ENCODE data around the gene SSTR4. TPM values are rescaled to one million over a fixed set of nuclear protein-coding genes. Genes with fewer than 3 reads are reported as not detected.

The SSTR4 gene
- total RNA-seq, 1 experiment from 2014 or later, result not detected

DNA sequence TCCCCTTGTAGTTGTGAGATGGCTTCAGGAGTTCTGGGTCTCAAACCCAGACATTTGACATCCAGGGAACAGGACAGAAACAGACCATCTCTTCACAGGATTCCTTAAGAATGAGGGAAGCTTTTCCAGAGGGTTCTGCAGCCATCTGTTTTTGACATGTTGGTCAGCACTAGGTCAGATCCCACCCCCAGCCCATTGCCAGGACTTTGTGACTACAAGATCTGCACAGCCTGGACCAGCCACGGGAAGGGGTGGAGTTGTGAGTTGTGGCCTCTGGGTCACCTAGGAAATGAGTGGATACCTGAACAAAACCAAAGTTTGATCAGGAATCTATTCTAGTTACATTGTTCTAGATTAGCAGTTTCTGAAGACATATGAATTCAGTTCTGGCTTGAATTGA, 39.2 kb upstream of the SSTR4 start (continued):
- TF ChIP-seq ZNF232 (CRISPR knock-in tag; IDR thresholded peaks at IDR 0.05) (no peak), FOXK1 (CRISPR knock-in tag; IDR thresholded peaks at IDR 0.05) (no peak), MYBL2 (CRISPR knock-in tag; IDR thresholded peaks at IDR 0.05) (no peak)
- TF ChIP-seq, protein P1, sequence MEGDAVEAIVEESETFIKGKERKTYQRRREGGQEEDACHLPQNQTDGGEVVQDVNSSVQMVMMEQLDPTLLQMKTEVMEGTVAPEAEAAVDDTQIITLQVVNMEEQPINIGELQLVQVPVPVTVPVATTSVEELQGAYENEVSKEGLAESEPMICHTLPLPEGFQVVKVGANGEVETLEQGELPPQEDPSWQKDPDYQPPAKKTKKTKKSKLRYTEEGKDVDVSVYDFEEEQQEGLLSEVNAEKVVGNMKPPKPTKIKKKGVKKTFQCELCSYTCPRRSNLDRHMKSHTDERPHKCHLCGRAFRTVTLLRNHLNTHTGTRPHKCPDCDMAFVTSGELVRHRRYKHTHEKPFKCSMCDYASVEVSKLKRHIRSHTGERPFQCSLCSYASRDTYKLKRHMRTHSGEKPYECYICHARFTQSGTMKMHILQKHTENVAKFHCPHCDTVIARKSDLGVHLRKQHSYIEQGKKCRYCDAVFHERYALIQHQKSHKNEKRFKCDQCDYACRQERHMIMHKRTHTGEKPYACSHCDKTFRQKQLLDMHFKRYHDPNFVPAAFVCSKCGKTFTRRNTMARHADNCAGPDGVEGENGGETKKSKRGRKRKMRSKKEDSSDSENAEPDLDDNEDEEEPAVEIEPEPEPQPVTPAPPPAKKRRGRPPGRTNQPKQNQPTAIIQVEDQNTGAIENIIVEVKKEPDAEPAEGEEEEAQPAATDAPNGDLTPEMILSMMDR (IDR thresholded peaks at IDR 0.05), result no peak
- TF ChIP-seq, protein P2, sequence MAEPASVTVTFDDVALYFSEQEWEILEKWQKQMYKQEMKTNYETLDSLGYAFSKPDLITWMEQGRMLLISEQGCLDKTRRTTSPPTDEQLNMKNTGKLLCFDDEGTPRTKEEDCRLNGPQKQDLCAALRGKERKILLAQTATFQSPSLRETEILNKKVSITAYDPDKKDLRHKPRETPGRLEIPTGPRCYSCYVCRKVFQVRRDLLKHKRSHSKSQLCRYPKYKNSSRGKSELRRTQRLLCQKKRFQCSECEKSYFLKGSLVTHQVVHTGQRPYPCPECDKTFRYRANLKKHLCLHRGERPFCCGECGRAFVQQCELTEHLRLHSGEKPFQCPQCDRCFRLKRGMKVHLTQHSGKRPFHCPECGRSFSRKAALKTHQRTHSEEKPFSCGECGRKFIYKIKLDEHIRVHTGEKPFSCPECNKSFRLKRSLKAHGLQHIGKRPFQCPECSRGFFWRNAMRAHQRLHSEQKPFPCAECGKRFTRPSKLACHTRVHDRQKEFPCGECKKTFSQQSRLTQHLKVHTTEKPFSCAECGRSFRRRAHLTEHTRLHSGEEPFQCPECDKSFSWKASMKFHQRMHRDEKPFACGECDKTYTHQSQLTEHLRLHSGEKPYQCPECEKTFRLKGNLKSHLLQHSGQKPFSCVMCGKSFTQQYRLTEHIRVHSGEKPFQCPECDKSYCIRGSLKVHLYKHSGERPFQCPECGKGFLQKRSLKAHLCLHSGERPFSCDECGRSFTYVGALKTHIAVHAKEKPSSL (CRISPR knock-in tag; conservative IDR thresholded peaks at IDR 0.05), result no peak

DNA sequence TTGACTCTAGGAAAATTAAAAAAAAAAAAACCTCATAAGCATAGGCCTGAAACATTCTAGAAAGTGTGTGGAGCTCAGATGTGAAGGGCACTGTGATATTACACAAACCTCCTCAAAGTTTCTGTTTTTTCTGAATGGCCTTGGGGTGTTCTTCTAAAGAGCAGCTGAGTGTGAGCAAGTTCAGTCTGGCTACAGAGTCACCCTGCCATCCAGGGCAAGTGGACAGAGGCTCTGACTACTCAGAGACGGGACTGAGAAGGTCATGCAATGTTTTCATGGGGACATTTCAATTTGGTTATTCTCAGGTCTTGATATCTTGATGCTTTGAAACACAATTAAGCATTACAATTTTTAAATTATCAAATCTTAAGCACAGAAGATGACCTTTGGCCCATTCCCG, 36.6 kb upstream of the SSTR4 start:
- Mint-ChIP-seq H3K36me3 (peaks cover 7% of the 10 kb centered on the region), H3K27me3 (ENCODE audit: low read depth) (no peaks in the 10 kb centered on the region), H3K27ac (no peak overlapping the region), H3K4me3 (no peak overlapping the region), H3K9me3 (peaks cover 13% of the 10 kb centered on the region), H3K4me1 (peaks cover 2% of the 10 kb centered on the region)
- no peak for ATAC-seq
- POLR2A ChIA-PET, result no interaction called here
- TF ChIP-seq TEAD1 (CRISPR knock-in tag; IDR thresholded peaks at IDR 0.05), result no peak
- no peak for TF ChIP-seq CREB1 (CRISPR knock-in tag; IDR thresholded peaks at IDR 0.05)
- no peak for TF ChIP-seq NR3C1 (CRISPR knock-in tag; conservative IDR thresholded peaks at IDR 0.05; ENCODE audit: low read depth)
- no peak for TF ChIP-seq ZNF219 (CRISPR knock-in tag; IDR thresholded peaks at IDR 0.05; ENCODE audit: borderline replicate concordance)
- TF ChIP-seq JAZF1 (CRISPR knock-in tag; IDR thresholded peaks at IDR 0.05), result no peak
- no peak for TF ChIP-seq ELF4 (CRISPR knock-in tag; IDR thresholded peaks at IDR 0.05; ENCODE audit: low read depth)
- TF ChIP-seq NFYB (CRISPR knock-in tag; conservative IDR thresholded peaks at IDR 0.05; ENCODE audit: low read depth), result no peak
- DNase-seq (ENCODE audit: low spot score), result no peak
- CTCF ChIA-PET, result interaction anchor here (0.9 kb wide), 1 partner anchor 237 kb away, joined by 3 read pairs; no protein-coding TSS in a partner anchor

DNA sequence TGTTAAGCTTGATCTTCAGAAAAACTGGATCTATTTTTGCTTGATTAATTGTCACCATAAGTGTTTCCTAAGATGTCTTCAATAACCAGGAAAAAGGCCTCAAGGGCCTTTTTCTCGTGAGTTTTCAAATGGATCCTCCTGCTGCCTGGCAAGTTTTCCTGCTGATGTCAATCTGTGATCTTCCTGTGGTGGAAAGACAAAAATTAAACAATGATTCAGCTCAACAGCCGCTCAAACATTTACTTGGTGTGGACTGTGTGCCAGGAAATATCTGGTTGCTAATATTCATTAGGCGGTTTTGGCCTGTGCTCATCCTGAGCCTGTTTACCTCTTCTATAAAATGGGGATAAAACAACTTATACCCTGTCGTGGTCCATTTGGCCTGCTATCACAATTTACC, 35.4 kb upstream of the SSTR4 start:
- no peak for ATAC-seq
- POLR2A ChIA-PET, result no interaction called here
- no peaks in the 10 kb centered on the region; the same call in 1 of the 2 replicates for H3K27me3 Mint-ChIP-seq (ENCODE audit: low read depth)

More for the DNA sequence above, 35.4 kb upstream of the SSTR4 start:
- Mint-ChIP-seq H3K36me3 (no peaks in the 10 kb centered on the region), H3K4me3 (no peak overlapping the region), H3K27ac (no peak overlapping the region), H3K9me3 (peaks cover 3% of the 10 kb centered on the region), H3K4me1 (peaks cover 2% of the 10 kb centered on the region)
- no peak for TF ChIP-seq ZNF232 (CRISPR knock-in tag; IDR thresholded peaks at IDR 0.05)
- no peak for TF ChIP-seq SOX15 (CRISPR knock-in tag; IDR thresholded peaks at IDR 0.05)
- TF ChIP-seq ZNF317 (CRISPR knock-in tag; IDR thresholded peaks at IDR 0.05; ENCODE audit: borderline replicate concordance, low read depth), result no peak
- no peak for TF ChIP-seq GABPB1 (CRISPR knock-in tag; IDR thresholded peaks at IDR 0.05)
- no peak for TF ChIP-seq HMGA2 (CRISPR knock-in tag; IDR thresholded peaks at IDR 0.05)
- TF ChIP-seq, protein P3, sequence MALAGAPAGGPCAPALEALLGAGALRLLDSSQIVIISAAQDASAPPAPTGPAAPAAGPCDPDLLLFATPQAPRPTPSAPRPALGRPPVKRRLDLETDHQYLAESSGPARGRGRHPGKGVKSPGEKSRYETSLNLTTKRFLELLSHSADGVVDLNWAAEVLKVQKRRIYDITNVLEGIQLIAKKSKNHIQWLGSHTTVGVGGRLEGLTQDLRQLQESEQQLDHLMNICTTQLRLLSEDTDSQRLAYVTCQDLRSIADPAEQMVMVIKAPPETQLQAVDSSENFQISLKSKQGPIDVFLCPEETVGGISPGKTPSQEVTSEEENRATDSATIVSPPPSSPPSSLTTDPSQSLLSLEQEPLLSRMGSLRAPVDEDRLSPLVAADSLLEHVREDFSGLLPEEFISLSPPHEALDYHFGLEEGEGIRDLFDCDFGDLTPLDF (CRISPR knock-in tag; IDR thresholded peaks at IDR 0.05), result no peak
- TF ChIP-seq, protein P4, sequence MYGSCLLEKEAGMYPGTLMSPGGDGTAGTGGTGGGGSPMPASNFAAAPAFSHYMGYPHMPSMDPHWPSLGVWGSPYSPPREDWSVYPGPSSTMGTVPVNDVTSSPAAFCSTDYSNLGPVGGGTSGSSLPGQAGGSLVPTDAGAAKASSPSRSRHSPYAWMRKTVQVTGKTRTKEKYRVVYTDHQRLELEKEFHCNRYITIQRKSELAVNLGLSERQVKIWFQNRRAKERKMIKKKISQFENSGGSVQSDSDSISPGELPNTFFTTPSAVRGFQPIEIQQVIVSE (CRISPR knock-in tag; IDR thresholded peaks at IDR 0.05; ENCODE audit: borderline replicate concordance), result no peak
- TF ChIP-seq ZNF263 (CRISPR knock-in tag; IDR thresholded peaks at IDR 0.05; ENCODE audit: low read depth), result no peak
- TF ChIP-seq TCF7 (CRISPR knock-in tag; IDR thresholded peaks at IDR 0.05; ENCODE audit: low read depth), result no peak
- TF ChIP-seq, protein P5, sequence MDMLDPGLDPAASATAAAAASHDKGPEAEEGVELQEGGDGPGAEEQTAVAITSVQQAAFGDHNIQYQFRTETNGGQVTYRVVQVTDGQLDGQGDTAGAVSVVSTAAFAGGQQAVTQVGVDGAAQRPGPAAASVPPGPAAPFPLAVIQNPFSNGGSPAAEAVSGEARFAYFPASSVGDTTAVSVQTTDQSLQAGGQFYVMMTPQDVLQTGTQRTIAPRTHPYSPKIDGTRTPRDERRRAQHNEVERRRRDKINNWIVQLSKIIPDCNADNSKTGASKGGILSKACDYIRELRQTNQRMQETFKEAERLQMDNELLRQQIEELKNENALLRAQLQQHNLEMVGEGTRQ (CRISPR knock-in tag; IDR thresholded peaks at IDR 0.05), result no peak
- TF ChIP-seq, protein P6, sequence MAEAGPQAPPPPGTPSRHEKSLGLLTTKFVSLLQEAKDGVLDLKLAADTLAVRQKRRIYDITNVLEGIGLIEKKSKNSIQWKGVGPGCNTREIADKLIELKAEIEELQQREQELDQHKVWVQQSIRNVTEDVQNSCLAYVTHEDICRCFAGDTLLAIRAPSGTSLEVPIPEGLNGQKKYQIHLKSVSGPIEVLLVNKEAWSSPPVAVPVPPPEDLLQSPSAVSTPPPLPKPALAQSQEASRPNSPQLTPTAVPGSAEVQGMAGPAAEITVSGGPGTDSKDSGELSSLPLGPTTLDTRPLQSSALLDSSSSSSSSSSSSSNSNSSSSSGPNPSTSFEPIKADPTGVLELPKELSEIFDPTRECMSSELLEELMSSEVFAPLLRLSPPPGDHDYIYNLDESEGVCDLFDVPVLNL (CRISPR knock-in tag; IDR thresholded peaks at IDR 0.05; ENCODE audit: borderline replicate concordance, low read depth), result no peak
- TF ChIP-seq CREM (CRISPR knock-in tag; IDR thresholded peaks at IDR 0.05), result no peak
- no peak for DNase-seq (ENCODE audit: low spot score)
- CTCF ChIA-PET, result no interaction called here

All from WTC11 (cell line).